ENCODE data around the gene RAD52.

DNA sequence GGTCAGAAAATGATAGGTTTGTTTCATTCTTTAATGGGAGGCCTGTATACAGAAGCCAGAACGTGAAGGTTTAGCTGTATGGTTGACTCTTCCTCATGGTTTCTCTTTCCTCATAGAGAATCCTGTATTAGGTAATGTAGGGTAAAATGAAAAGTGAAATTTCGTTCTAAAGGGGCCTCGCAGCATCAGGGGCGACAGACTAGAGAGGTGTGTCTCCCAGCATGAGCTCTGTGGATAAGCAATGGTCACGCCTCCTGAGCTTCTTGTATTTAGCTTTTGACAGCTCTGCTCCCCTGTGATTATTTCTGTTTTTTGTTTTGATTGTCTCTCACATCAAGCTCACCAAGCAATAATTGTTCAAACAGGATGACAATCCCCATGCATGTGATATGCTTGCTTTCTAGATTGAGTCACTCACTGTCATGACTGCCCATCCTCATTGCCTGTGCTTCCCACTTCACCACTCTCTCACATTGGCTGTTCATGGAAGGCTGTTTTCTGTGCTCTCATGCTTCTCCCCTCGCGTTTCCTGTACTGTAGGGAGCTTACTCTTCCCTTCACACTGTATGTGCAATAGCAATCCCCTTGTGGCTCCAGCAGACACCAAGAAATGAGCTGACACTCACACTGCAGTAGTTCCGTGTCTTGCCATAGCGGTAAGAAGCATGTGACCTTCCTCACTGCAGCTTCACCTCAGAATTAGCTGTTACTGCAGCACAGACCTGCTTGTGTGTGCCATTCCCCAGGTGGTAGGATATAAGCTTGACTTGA lies 44.0 kb downstream of the RAD52 start:
- TF ChIP-seq, protein P1, sequence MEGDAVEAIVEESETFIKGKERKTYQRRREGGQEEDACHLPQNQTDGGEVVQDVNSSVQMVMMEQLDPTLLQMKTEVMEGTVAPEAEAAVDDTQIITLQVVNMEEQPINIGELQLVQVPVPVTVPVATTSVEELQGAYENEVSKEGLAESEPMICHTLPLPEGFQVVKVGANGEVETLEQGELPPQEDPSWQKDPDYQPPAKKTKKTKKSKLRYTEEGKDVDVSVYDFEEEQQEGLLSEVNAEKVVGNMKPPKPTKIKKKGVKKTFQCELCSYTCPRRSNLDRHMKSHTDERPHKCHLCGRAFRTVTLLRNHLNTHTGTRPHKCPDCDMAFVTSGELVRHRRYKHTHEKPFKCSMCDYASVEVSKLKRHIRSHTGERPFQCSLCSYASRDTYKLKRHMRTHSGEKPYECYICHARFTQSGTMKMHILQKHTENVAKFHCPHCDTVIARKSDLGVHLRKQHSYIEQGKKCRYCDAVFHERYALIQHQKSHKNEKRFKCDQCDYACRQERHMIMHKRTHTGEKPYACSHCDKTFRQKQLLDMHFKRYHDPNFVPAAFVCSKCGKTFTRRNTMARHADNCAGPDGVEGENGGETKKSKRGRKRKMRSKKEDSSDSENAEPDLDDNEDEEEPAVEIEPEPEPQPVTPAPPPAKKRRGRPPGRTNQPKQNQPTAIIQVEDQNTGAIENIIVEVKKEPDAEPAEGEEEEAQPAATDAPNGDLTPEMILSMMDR (IDR thresholded peaks at IDR 0.05) = no peak
- no peak for TF ChIP-seq POLR2A (IDR thresholded peaks at IDR 0.05)
